ENCODE data around the gene PDXK.

Gene PDXK

GRCh38 chr21:43785134-43785533, 66.2 kb downstream of the PDXK start:
- DNase-seq (ENCODE audit: low read depth), result no peak
- H3K4me3 ChIP-seq (ENCODE audit: low read depth, low read length), result no peak overlapping the region
- TF ChIP-seq CTCF (IDR thresholded peaks at IDR 0.05; ENCODE audit: low read depth, low read length, missing control alignments), result no peak

- no peak overlapping the region for H3K4me3 ChIP-seq (ENCODE audit: low read depth, low read length)
- TF ChIP-seq CTCF (IDR thresholded peaks at IDR 0.05; ENCODE audit: low read depth, low read length, missing control alignments), result no peak
- DNase-seq (ENCODE audit: low read depth), result no peak
These were observed 67.4 kb downstream of the PDXK start for GRCh38 chr21:43786300-43786806.

DNA sequence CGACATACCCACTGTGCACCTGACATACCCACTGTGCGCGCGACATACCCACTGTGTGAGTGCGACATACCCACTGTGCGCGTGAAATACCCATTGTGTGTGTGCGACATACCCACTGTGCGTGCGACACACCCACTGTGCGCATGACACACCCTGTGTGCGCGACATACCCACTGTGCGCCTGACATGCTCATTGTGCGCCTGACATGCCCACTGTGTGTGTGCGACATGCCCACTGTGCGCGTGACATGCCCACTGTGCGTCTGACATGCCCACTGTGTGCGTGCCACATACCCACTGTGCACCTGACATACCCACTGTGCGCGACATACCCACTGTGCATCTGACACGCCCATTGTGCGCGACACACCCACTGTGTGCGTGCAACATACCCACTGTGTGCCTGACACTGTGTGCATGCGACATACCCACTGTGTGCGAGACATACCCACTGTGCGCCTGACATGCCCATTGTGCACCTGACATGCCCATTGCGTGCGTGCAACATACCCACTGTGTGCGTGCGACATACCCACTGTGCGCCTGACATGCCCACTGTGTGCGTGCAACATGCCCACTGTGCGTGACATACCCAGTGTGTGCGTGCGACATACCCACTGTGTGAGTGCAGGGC, 68.0 kb downstream of the PDXK start:
- DNase-seq (ENCODE audit: low read depth), result no peak
- no peak overlapping the region for H3K4me3 ChIP-seq (ENCODE audit: low read depth, low read length)
- no peak for TF ChIP-seq CTCF (IDR thresholded peaks at IDR 0.05; ENCODE audit: low read depth, low read length, missing control alignments)

- no peak for DNase-seq (ENCODE audit: low read depth)
- peak; percentile 92 for TF ChIP-seq CTCF (IDR thresholded peaks at IDR 0.05; ENCODE audit: low read depth, low read length, missing control alignments)
- H3K4me3 ChIP-seq (ENCODE audit: low read depth, low read length), result peak within 1 kb of the TSS; percentile 91
These were observed 70.5 kb downstream of the PDXK start, which contains the start of gene RRP1 for GRCh38 chr21:43789276-43790009. TSS of gene RRP1 (plus strand) at chr21:43789577. CDS start at chr21:43789630, 53 bp downstream.

DNA sequence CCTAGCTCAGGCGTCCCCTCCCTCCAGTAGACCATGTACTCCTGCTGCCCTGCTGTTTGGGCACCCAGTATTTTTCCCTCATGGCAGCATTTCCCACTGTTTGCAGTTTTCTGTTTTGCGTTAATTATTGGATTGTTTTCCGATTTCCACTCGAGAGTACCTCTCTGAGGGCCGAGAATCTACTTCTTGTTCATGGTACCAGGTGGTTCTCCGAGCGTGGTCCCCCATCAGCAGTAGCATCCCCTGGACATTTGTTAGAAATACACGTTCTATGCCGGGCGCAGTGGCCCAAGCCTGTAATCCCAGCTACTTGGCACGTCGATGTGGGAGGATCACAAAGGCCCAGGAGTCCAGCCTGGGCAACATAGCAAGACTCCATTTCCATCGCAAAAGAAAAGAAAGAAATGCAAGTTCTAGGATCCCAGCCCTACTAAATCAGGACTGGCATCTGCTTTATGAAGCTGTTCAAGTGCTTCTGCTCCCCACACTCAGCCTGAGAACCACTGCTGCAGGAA, 71.1 kb downstream of the PDXK start:
- DNase-seq (ENCODE audit: low read depth), result no peak
- H3K4me3 ChIP-seq (ENCODE audit: low read depth, low read length), result peak overlapping the region; percentile 91
- no peak for TF ChIP-seq CTCF (IDR thresholded peaks at IDR 0.05; ENCODE audit: low read depth, low read length, missing control alignments)

- TF ChIP-seq CTCF (IDR thresholded peaks at IDR 0.05; ENCODE audit: low read depth, low read length, missing control alignments), result no peak
- H3K4me3 ChIP-seq (ENCODE audit: low read depth, low read length), result no peak overlapping the region
- no peak for DNase-seq (ENCODE audit: low read depth)
These were observed 73.5 kb downstream of the PDXK start for GRCh38 chr21:43792406-43792805.

All from GM12864 (cell line).